ENCODE data around the gene STK40.

Gene STK40

DNA sequence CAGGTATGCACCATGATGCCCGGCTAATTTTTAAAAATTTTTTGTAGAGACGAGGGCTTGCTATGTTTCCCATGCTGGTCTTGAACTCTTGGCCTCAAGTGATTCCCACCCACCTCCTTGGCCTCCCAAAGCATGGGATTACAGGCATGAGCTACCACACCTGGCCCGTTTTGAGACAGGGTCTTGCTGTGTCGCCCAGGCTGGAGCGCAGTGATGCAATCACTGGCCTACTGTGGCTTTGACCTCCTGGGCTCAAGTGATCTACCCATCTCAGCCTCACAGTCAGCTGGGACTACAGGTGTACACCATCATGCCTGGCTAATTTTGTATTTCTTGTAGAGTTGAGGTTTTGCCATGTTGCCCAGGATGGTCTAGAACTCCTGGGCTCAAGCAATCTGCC lies 87.1 kb downstream of the STK40 start:
- Histone ChIP-seq H3K4me3 (ENCODE audit: severe bottlenecking) (no peak overlapping the region), H3K36me3 (ENCODE audit: low read depth) (peaks cover 82% of the 10 kb centered on the region), H3K4me1 (ENCODE audit: insufficient read depth, poor library complexity, severe bottlenecking) (peaks cover 13% of the 10 kb centered on the region), H3K9me3 (ENCODE audit: severe bottlenecking) (no peaks in the 10 kb centered on the region), H3K27ac (ENCODE audit: poor library complexity, severe bottlenecking) (peak overlapping the region; percentile 71), H3K27me3 (ENCODE audit: insufficient read depth, poor library complexity, severe bottlenecking) (no peaks in the 10 kb centered on the region)
- no peak for DNase-seq (ENCODE audit: low spot score)
- TF ChIP-seq, protein P1, sequence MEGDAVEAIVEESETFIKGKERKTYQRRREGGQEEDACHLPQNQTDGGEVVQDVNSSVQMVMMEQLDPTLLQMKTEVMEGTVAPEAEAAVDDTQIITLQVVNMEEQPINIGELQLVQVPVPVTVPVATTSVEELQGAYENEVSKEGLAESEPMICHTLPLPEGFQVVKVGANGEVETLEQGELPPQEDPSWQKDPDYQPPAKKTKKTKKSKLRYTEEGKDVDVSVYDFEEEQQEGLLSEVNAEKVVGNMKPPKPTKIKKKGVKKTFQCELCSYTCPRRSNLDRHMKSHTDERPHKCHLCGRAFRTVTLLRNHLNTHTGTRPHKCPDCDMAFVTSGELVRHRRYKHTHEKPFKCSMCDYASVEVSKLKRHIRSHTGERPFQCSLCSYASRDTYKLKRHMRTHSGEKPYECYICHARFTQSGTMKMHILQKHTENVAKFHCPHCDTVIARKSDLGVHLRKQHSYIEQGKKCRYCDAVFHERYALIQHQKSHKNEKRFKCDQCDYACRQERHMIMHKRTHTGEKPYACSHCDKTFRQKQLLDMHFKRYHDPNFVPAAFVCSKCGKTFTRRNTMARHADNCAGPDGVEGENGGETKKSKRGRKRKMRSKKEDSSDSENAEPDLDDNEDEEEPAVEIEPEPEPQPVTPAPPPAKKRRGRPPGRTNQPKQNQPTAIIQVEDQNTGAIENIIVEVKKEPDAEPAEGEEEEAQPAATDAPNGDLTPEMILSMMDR (IDR thresholded peaks at IDR 0.05; ENCODE audit: poor library complexity, severe bottlenecking) = no peak
- no peak for ATAC-seq (ENCODE audit: low read depth)

DNA sequence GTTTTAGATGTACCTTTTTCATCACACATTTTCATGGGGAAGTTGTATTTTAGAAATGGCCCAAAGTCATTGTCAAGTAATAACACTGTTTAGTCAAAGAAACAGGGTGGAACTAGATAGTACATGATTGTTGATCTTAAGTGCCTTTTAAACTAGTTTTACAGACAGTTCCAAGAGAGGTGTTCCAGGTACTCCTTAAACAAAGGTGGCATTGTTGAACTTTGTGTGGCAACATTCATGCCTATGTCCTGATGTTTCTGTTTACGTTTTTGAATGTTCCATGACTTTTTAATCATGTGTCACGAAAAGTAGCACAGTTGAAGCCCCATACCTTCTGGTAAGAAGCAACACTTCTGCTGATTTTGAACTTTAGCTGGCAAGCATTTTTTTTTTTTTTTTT lies 88.7 kb downstream of the STK40 start:
- H3K27ac ChIP-seq (ENCODE audit: poor library complexity, severe bottlenecking) = peak overlapping the region; percentile 24
- peaks cover 79% of the 10 kb centered on the region for H3K36me3 ChIP-seq (ENCODE audit: low read depth)

DNA sequence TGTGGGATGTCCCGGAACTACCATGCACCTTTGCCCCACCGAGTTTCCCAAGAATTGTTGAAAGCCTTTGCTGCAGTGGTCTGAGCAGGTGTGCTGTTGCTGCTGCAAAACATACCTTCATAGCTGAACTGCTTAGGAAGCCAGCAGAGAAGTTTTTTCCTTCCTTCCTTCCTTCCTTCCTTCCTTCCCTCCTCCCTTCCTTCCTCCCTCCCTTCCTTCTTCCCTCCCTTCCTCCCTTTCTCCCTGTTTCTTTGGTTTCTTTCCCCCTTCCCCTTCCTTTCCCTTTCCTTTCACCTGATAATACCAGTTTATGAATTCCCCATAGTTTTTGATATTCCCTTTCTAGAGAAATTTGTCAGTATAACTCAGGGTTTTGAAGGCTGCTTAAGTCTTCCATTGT lies 90.3 kb downstream of the STK40 start:
- no peak overlapping the region for H3K27ac ChIP-seq (ENCODE audit: poor library complexity, severe bottlenecking)
- ATAC-seq (ENCODE audit: low read depth) = no peak

More for the DNA sequence above, 88.7 kb downstream of the STK40 start:
- Histone ChIP-seq H3K9me3 (ENCODE audit: severe bottlenecking) (no peaks in the 10 kb centered on the region), H3K27me3 (ENCODE audit: insufficient read depth, poor library complexity, severe bottlenecking) (no peaks in the 10 kb centered on the region), H3K4me1 (ENCODE audit: insufficient read depth, poor library complexity, severe bottlenecking) (peaks cover 13% of the 10 kb centered on the region), H3K4me3 (ENCODE audit: severe bottlenecking) (no peak overlapping the region)
- DNase-seq (ENCODE audit: low spot score) (no peak), ATAC-seq (ENCODE audit: low read depth) (no peak)
- TF ChIP-seq, protein P1 (IDR thresholded peaks at IDR 0.05; ENCODE audit: poor library complexity, severe bottlenecking) = no peak

More for the DNA sequence above, 90.3 kb downstream of the STK40 start:
- no peaks in the 10 kb centered on the region for H3K9me3 ChIP-seq (ENCODE audit: severe bottlenecking)
- no peak for DNase-seq (ENCODE audit: low spot score)
- peaks cover 7% of the 10 kb centered on the region for H3K4me1 ChIP-seq (ENCODE audit: insufficient read depth, poor library complexity, severe bottlenecking)
- H3K4me3 ChIP-seq (ENCODE audit: severe bottlenecking) = no peak overlapping the region
- TF ChIP-seq, protein P1 (IDR thresholded peaks at IDR 0.05; ENCODE audit: poor library complexity, severe bottlenecking) = no peak
- no peaks in the 10 kb centered on the region for H3K27me3 ChIP-seq (ENCODE audit: insufficient read depth, poor library complexity, severe bottlenecking)
- H3K36me3 ChIP-seq (ENCODE audit: low read depth) = peaks cover 78% of the 10 kb centered on the region
